Limb (tissue), 2 donors: ENCODE results near the gene SCAPER.
"Not testable (repeated sequence)": the region's sequence is repeated elsewhere in the genome, so short reads cannot be mapped to it uniquely, and the experiment has no call there.

ENCODE experiments used
- DNase-seq, 2 donors: peaks; one replicate each; pipeline ENCODE4 v3.0.0-alpha.2; 2016; ENCODE audit errors: extremely low spot score in 2 of 2

Gene SCAPER

DNA sequence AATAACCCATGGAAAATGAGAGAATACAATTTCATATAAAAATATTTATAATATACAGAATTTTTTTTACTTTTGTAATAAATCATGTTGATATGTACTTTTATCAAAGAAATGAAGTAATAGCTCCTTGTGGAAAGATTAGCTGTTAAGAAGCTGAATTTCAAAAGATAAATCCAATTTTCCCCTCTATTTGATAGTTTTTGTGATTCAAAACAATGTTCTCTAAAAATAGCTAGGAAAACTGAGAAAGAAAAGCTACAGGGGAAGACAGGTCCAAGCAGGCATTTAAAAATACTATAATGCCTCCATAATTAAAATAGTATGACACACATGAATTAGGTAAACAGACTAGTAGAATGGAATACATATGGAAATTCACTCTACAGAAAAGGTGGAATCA is 44.9 kb downstream of the SCAPER start:
- DNase-seq: no peak

- DNase-seq: not testable (repeated sequence)
Measured at GRCh38 chr15:76850367-76850766, 54.8 kb downstream of the SCAPER start.

DNA sequence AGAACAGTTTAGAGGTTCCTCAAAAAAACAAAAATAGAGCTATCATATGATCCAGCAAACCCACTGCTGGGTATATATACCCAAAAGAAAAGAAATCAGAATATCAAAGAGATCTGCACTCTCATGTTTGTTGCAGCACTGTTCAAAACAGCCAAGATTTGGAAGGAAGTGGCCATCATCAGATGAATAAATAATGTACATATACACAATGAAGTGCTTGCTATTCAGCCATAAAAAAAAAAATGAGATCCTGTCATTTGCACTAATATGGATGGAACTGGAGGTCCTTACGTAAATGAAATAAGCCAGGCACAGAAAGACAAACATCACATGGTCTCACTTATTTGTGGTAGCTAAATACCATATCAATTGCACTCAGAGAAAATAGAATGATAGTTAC is 58.4 kb downstream of the SCAPER start:
- no peak for DNase-seq

- DNase-seq: no peak
Measured at GRCh38 chr15:76844096-76844495, 61.0 kb downstream of the SCAPER start.

GRCh38 chr15:76843269-76843668 is 61.9 kb downstream of the SCAPER start:
- DNase-seq: no peak

DNA sequence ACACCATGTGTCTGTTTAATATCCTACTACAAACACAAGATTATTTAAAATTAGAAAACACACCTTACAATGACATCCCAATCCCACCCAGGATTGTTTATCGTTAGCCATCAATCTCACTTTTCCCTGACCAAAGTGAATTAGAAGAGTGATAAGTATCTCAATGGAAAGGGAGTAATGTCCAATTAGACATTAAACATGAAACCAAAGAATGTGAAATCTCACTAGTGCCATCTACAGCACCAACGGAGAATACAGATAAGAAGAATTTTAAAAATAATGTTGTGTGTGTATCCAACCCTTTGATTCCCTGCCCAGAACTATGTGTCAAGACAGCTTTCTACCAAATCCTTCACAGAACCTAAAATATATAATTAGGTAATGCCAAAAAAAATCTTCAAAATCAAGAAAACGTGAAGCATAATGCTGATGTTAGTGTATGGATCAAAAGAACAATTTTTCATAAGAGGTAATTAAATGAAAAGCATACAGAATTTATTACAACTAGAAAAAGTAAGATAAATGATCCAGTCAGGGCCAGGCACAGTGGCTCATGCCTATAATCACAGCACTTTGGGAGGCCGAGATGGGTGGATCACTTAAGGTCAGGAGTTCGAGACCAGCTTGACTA is 64.2 kb downstream of the SCAPER start:
- DNase-seq: peak in 1 of 2 donors; percentile 24

GRCh38 chr15:76839173-76839572 is 66.0 kb downstream of the SCAPER start:
- DNase-seq: no peak

GRCh38 chr15:76837474-76837873 is 67.7 kb downstream of the SCAPER start:
- no peak for DNase-seq

- no peak for DNase-seq
Measured at GRCh38 chr15:76829939-76830338, 75.2 kb downstream of the SCAPER start.

DNA sequence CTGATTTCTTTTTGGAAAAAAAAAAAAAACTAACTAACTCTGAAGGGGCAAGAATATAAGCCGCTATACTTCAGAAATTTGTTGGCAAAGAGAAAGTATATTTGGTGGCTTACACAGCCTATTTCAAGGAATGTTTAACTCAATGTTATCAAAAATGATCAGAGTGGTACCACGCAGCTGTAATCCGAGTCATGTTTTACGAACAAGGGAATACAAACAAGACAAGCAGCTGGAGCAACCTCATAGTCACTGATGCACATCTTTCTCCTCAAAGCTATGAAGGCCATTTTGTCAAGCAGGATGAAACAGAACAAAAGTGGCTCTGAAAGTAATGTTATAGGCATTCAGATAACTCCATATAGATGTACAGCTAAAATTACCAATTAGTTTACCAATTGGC is 81.2 kb downstream of the SCAPER start:
- no peak for DNase-seq

- DNase-seq: no peak
Measured at GRCh38 chr15:76823303-76823702, 81.8 kb downstream of the SCAPER start.

DNA sequence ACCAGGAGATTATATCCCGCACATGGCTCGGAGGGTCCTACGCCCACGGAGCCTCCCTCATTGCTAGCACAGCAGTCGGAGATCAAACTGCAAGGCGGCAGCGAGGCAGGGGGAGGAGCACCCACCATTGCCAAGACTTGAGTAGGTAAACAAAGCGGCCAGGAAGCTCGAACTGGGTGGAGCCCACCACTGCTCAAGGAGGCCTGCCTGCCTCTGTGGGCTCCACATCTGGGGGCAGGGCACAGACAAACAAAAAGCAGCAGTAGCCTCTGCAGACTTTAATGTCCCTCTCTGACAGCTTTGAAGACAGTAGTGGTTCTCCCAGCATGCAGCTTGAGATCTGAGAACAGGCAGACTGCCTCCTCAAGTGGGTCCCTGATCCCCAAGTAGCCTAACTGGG is 86.2 kb downstream of the SCAPER start:
- not testable (repeated sequence) for DNase-seq

DNA sequence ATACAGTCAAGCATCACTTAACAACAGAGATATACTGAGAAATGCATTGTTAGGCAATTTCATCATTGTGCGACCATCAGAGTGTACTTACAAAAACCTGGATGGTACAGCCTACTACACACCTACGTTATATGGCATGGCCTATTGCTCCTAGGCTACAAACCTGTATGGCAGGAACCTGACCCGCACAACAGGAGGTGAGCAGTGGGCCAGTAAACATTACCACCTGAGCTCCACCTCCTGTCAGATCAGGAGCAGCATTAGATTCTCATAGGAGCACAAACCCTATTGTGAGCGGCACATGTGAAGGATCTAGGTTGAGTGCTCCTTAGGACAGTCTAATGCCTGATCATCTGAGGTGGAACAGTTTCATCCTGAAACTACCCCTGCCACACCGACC is 89.7 kb downstream of the SCAPER start:
- no peak for DNase-seq

DNA sequence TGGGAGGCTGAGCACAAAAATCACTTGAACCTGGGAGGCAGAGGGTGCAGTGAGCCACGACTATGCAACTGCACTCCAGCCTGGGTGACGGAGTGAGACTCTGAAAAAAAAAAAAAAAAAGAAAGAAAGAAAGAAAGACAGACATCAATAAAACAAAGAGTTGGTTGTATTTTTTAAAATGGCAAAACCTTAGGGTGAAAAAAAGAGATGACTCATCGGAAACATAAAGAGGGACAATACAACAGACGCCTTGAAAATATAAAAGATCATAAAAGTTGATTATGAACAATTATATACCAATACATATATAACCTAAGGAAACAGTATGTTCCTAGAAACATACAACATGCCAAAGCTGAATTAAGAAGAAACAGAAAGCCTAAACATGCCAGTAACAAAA is 92.8 kb downstream of the SCAPER start:
- no peak for DNase-seq

- no peak for DNase-seq
Measured at GRCh38 chr15:76809412-76810103, 95.6 kb downstream of the SCAPER start.

- DNase-seq: no peak
Measured at GRCh38 chr15:76803049-76803571, 102.0 kb downstream of the SCAPER start.

DNA sequence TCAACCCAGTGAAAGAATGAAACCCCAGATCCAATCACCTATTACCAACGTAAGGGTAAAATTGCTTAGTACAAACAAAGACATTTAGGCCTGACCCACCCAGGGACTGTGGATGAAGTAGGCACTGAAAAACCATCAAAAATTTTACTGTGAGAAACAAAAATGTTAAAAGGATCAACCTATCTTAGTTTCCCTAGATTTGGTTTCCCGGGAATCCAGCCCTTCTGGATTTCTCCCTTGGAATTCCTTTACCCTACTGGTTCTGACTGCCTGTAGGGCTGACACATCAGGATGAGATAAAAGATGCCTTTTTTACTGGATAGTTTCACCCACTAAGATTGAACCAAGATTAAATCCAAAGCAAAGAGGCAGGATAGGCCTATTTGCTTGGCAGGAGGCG is 102.7 kb downstream of the SCAPER start:
- DNase-seq: no peak

GRCh38 chr15:76799760-76800159 is 105.4 kb downstream of the SCAPER start:
- DNase-seq: no peak

DNA sequence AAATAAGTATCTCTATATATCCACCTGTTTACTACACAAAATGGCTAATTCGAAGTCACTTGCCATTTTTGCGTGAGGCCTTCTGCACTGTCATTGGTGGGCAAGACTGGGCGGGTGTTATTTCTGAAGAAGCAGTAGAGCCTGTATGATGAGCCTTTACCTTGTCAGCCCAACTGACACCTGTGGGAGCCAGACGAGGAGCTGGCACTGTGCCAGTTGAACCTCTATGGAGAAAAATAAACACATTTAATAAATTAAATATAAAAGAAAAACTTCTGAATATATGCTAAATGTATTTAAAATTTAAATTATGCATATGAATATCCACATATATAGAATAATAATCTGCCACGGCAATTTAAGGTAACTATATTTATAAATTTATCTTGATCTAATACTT is 109.9 kb downstream of the SCAPER start:
- no peak for DNase-seq

DNA sequence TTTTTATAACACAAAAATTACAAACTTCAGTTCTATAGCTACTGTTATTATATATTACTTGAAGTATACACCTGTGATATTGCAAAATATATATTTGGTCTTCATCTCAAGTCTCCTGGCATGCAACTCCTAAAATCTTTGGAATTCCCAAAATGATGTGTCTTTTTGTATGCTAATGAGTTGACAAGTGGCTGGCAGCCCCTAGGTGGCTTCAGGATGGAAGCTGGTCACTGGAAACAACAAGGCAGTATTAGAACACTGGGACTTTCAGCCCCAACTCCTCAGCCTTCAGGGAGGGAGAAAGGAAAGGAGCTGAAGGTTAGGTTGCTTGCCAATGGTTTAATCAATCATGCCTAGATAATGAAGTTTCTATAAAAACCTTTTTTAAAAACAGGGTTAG is 112.0 kb downstream of the SCAPER start:
- no peak for DNase-seq

DNA sequence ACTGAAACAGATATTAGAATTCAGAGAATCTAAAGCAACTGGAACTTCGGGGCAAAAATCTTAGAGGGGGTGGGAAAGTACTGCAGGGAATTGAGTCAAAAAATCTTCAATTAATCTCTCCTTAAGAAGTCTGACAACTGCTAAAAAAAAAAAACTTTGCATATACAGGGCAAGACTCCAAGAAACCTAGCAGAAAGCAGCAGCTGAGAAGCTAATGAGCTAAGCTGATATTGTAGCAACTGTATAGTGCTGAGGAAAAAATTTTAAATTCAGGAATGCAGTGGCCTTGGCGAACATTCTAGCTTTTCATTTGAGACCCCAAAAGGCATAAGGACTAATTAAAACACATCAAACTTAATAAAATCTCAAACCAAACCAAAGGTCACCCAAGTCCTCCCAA is 113.6 kb downstream of the SCAPER start:
- DNase-seq: peak in 1 of 2 donors; percentile 18

GRCh38 chr15:76787273-76787672 is 117.9 kb downstream of the SCAPER start:
- DNase-seq: no peak

DNA sequence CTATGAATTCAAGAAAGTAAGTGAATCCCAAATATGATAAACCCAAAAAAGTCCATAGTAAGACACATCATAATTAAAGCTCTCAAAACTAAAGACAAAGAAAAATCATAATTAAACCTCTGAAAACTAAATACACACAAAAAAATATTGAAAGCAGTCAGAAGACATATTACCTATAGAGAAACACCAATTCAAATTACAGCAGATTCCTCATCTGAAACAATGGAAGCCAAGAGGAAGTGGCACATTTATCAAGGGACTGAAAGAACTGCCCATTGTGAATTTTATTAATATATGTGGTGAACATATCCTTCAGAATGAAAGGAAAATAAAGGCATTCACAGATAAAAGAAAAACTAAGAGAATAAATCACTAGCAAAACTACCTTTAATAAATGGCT is 128.2 kb downstream of the SCAPER start:
- DNase-seq: no peak
